CD14-positive monocyte (primary cell): ENCODE measurements around the gene CDK17. TPM values are rescaled to one million over a fixed set of nuclear protein-coding genes. Genes with fewer than 3 reads are reported as not detected.

ENCODE experiments used
- DNase-seq, 3 donors: peaks; one replicate each; pipeline ENCODE4 v3.0.0-alpha.2; 2011 to 2022
- H2AFZ ChIP-seq: 2 replicates; pipeline ENCODE4 v1.6.0; 2012; ENCODE audit warnings: mild to moderate bottlenecking, low read depth, low read length, inconsistent platforms; ENCODE audit not compliant: insufficient read depth, poor library complexity, severe bottlenecking
- H3K27ac ChIP-seq, 2 donors: 1 replicate in 1 of 2; 2 replicates in 1 of 2; pipeline ENCODE4 v1.5.1; 2012 to 2013; ENCODE audit warnings: low read length in 2 of 2, control low read depth in 1 of 2, inconsistent platforms in 1 of 2, low read depth in 1 of 2, mild to moderate bottlenecking in 1 of 2
- H3K27me3 ChIP-seq, 2 donors: one replicate each; pipeline versions ENCODE4 v1.6.0 to v1.6.1; 2011 to 2013; ENCODE audit warnings: low read length in 2 of 2; ENCODE audit not compliant: control insufficient read depth in 2 of 2, insufficient read depth in 2 of 2
- H3K36me3 ChIP-seq, 2 donors: replicated peaks in 1 of 2; 1 replicate in 1 of 2; 2 replicates in 1 of 2; pipeline versions ENCODE4 v1.5.1 to v1.6.1; 2012 to 2013; ENCODE audit warnings: low read length in 2 of 2, control low read depth in 1 of 2, inconsistent platforms in 1 of 2, mild to moderate bottlenecking in 1 of 2; ENCODE audit not compliant: insufficient read depth in 2 of 2, control insufficient read depth in 1 of 2
- H3K4me1 ChIP-seq, 2 donors: 1 replicate in 1 of 2; 2 replicates in 1 of 2; pipeline versions ENCODE4 v1.5.1 to v1.6.1; 2012 to 2013; ENCODE audit warnings: low read length in 2 of 2, control low read depth in 1 of 2, inconsistent platforms in 1 of 2, mild to moderate bottlenecking in 1 of 2, moderate library complexity in 1 of 2; ENCODE audit not compliant: insufficient read depth in 2 of 2, control insufficient read depth in 1 of 2
- H3K4me2 ChIP-seq: replicated peaks from 2 replicates; pipeline ENCODE3; 2012; ENCODE audit warnings: low read length, moderate library complexity, mild to moderate bottlenecking; ENCODE audit not compliant: poor library complexity, severe bottlenecking; ENCODE audit errors: extremely low read depth
- H3K4me3 ChIP-seq, 3 experiments: fragments of 200-600 bp in 1 of 3; sonication (generic) in 1 of 3; replicated peaks in 1 of 3; 1 replicate in 2 of 3; 2 replicates in 1 of 3; pipeline ENCODE4 v1.5.1; 2011 to 2013; ENCODE audit warnings: low read length in 3 of 3, mild to moderate bottlenecking in 3 of 3, control low read depth in 2 of 3, low read depth in 2 of 3, inconsistent platforms in 1 of 3, moderate library complexity in 1 of 3
- H3K79me2 ChIP-seq: 2 replicates; pipeline ENCODE4 v1.6.0; 2012; ENCODE audit warnings: mild to moderate bottlenecking, control low read depth, inconsistent platforms, low read length, moderate library complexity; ENCODE audit not compliant: insufficient read depth
- H3K9ac ChIP-seq: 2 replicates; pipeline ENCODE4 v1.6.0; 2017; ENCODE audit warnings: low read length, mild to moderate bottlenecking; ENCODE audit not compliant: insufficient read depth, poor library complexity, severe bottlenecking
- H3K9me3 ChIP-seq, 2 donors: replicated peaks in 1 of 2; 1 replicate in 1 of 2; 2 replicates in 1 of 2; pipeline versions ENCODE4 v1.5.1 to v1.6.1; 2012 to 2013; ENCODE audit warnings: low read length in 2 of 2, control low read depth in 1 of 2; ENCODE audit not compliant: control insufficient read depth in 1 of 2, insufficient read depth in 1 of 2
- H4K20me1 ChIP-seq: 2 replicates; pipeline ENCODE4 v1.6.0; 2012; ENCODE audit warnings: mild to moderate bottlenecking, low read length, control low read depth, moderate library complexity; ENCODE audit not compliant: insufficient read depth
- H3K27ac Mint-ChIP-seq, 7 donors: one replicate each; pipeline ENCODE4 v1.8.0; 2020; ENCODE audit warnings: mild to moderate bottlenecking in 7 of 7, mixed read lengths in 7 of 7, moderate library complexity in 6 of 7, inconsistent platforms in 2 of 7
- H3K27me3 Mint-ChIP-seq, 3 donors: one replicate each; pipeline ENCODE4 v1.8.0; 2021 to 2022; ENCODE audit warnings: low read depth in 3 of 3, mild to moderate bottlenecking in 3 of 3, mixed read lengths in 3 of 3, moderate library complexity in 3 of 3, inconsistent platforms in 1 of 3
- H3K36me3 Mint-ChIP-seq, 2 donors: one replicate each; pipeline ENCODE4 v1.8.0; 2020; ENCODE audit warnings: mixed read lengths in 2 of 2, inconsistent platforms in 1 of 2, mild to moderate bottlenecking in 1 of 2
- H3K4me1 Mint-ChIP-seq: one replicate; pipeline ENCODE4 v1.8.0; 2020; ENCODE audit warnings: mild to moderate bottlenecking, mixed read lengths
- H3K4me3 Mint-ChIP-seq, 2 donors: one replicate each; pipeline ENCODE4 v1.8.0; 2020; ENCODE audit warnings: mild to moderate bottlenecking in 2 of 2, mixed read lengths in 2 of 2, moderate library complexity in 1 of 2
- H3K9me3 Mint-ChIP-seq, 7 donors: one replicate each; pipeline ENCODE4 v1.8.0; 2020 to 2022; ENCODE audit warnings: mixed read lengths in 7 of 7, mild to moderate bottlenecking in 6 of 7, moderate library complexity in 6 of 7, inconsistent platforms in 2 of 7
- WGBS: methylation state at CpG from one replicate; pipeline ENCODE4 v1.1.5; 2013; ENCODE audit warnings: missing lambda C conversion rate; ENCODE audit not compliant: insufficient coverage; 5-methylcytosine and 5-hydroxymethylcytosine counted together
- intact Hi-C, 2 donors: fragments of 100-400 bp; cut with micrococcal nuclease; formaldehyde crosslinking; loops; one replicate each; pipeline versions ENCODE4 v1.15.0 to v1.15.1; 2023
- polyA plus RNA-seq, 3 donors: library from polyadenylated mRNA; depleted of rRNA in 1 of 3; unstranded in 2 of 3; stranded (reverse) in 1 of 3; fragments of 300-500 nt in 2 of 3; fragments of >200 nt in 1 of 3; fragmentation: Illumina TruSeq in 2 of 3; gene quantifications; 1 replicate in 2 of 3; 2 replicates in 1 of 3; pipeline ENCODE4 v1.2.3, GENCODE V29; 2012 to 2021
- TF ChIP-seq, protein P1 (sequence below): fragments of 200-600 bp; IDR thresholded peaks from one replicate; pipeline ENCODE4 v1.8.0; 2022; ENCODE audit warnings: antibody characterized with exemption, mild to moderate bottlenecking

Gene CDK17
- polyA plus RNA-seq, 3 donors, result 3.6 to 6.9 (median 6.4) TPM

DNA sequence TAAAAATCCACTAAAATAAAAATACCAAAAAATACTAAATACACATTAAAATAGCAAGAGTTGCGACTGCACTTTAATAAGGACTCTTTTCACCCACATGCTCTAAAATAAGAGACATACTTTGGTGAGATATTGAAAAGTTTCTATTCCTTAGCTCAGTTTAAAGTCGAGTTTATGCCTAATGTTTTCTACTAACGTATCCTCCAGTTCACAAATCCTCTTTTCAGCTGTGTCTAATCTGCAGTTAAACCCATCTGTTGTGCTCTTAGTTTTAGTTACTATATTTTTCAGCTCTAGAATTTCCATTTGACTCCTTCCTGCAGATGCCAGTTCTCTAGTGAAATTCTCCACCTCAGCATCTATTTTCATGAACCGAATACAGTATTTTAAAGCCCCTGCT, 63.8 kb downstream of the CDK17 start:
- TF ChIP-seq, protein P1, sequence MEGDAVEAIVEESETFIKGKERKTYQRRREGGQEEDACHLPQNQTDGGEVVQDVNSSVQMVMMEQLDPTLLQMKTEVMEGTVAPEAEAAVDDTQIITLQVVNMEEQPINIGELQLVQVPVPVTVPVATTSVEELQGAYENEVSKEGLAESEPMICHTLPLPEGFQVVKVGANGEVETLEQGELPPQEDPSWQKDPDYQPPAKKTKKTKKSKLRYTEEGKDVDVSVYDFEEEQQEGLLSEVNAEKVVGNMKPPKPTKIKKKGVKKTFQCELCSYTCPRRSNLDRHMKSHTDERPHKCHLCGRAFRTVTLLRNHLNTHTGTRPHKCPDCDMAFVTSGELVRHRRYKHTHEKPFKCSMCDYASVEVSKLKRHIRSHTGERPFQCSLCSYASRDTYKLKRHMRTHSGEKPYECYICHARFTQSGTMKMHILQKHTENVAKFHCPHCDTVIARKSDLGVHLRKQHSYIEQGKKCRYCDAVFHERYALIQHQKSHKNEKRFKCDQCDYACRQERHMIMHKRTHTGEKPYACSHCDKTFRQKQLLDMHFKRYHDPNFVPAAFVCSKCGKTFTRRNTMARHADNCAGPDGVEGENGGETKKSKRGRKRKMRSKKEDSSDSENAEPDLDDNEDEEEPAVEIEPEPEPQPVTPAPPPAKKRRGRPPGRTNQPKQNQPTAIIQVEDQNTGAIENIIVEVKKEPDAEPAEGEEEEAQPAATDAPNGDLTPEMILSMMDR, result no peak
- intact Hi-C loops, result no loop called here
- H4K20me1 ChIP-seq, result peaks cover 81% of the 10 kb centered on the region
- peaks cover 0 to 9% of the 10 kb centered on the region in 2 donors for H3K36me3 ChIP-seq
- DNase-seq, result no peak
- H3K27ac ChIP-seq, result no peak overlapping the region
- no peak overlapping the region for H3K27ac Mint-ChIP-seq
- no peaks in the 10 kb centered on the region for H3K4me1 ChIP-seq
- peaks cover 0 to 3% of the 10 kb centered on the region in 2 donors for H3K9me3 ChIP-seq
- no peak overlapping the region for H2AFZ ChIP-seq
- H3K4me1 Mint-ChIP-seq, result peaks cover 7% of the 10 kb centered on the region
- WGBS, result 100% methylated on average over 3 of the region's 4 CpGs
- H3K4me2 ChIP-seq, result no peak overlapping the region
- H3K27me3 Mint-ChIP-seq, result no peaks in the 10 kb centered on the region
- H3K4me3 Mint-ChIP-seq, result no peak overlapping the region
- H3K9ac ChIP-seq, result no peak overlapping the region
- no peak overlapping the region for H3K4me3 ChIP-seq
- peaks cover 1 to 13% of the 10 kb centered on the region in 2 donors for H3K36me3 Mint-ChIP-seq
- peaks cover 0 to 7% (median 4%) of the 10 kb centered on the region in 7 donors for H3K9me3 Mint-ChIP-seq
- H3K79me2 ChIP-seq, result peaks cover 48% of the 10 kb centered on the region
- no peaks in the 10 kb centered on the region for H3K27me3 ChIP-seq

DNA sequence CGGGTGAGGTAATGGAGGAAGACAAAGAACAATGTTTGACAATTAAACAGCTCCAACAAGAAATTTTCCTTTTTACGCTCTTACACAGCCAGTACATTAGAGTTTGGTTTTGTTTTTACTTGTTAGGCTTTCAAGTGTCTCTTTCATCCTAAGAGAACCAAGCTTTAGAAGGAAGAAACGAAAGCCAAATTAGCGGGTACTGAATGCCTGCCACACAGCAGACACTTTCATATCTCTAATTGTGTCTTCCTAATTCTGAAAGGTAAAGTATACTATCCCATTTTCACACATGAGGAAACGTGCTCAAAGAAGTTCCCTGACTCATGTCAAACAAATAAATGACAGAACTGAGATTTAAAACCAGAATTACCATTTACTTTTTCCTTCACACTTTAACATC, 65.0 kb downstream of the CDK17 start:
- intact Hi-C loops, result no loop called here
- no peak for DNase-seq
- Histone ChIP-seq H3K4me1 (no peaks in the 10 kb centered on the region), H3K36me3 (peaks cover 0 to 21% of the 10 kb centered on the region in 2 donors), H3K27me3 (no peaks in the 10 kb centered on the region), H4K20me1 (peaks cover 74% of the 10 kb centered on the region), H3K27ac (no peak overlapping the region), H3K9me3 (peaks cover 0 to 3% of the 10 kb centered on the region in 2 donors), H2AFZ (no peak overlapping the region), H3K4me3 (no peak overlapping the region), H3K4me2 (no peak overlapping the region), H3K79me2 (peaks cover 38% of the 10 kb centered on the region), H3K9ac (no peak overlapping the region)
- peaks cover 7% of the 10 kb centered on the region for H3K4me1 Mint-ChIP-seq
- H3K9me3 Mint-ChIP-seq, result peaks cover 0 to 7% (median 4%) of the 10 kb centered on the region in 7 donors
- no peak overlapping the region for H3K27ac Mint-ChIP-seq
- peaks cover 3 to 22% of the 10 kb centered on the region in 2 donors for H3K36me3 Mint-ChIP-seq
- H3K27me3 Mint-ChIP-seq, result no peaks in the 10 kb centered on the region
- whole genome bisulfite sequencing, result no CpG with 5 or more reads among the region's 5 CpGs
- H3K4me3 Mint-ChIP-seq, result no peak overlapping the region
- TF ChIP-seq, protein P1, result no peak
